Measurements from ENCODE around the gene PRDM10.

DNA sequence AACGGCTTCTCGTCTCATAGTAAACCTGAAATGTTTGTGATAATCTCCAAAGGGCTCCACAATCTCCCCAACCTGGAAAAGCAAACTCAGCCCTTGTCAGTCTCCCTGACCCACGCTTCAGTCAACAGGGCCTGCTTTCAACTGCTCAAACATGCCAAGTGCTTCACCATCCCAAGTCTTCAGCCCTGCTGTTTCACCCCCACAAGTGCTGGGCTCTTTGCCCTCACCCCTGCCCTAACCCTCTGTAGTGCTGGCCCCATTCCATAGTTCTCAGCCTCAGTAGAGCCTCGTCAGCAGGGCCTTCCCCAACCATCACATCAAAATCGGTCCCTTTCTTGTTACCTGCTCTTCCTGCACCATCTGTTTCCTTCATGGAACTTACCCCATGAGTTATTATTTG is 63.9 kb downstream of the PRDM10 start:
- no peak for TF ChIP-seq JUN (CRISPR knock-in tag; IDR thresholded peaks at IDR 0.05)
- TF ChIP-seq, protein P1, sequence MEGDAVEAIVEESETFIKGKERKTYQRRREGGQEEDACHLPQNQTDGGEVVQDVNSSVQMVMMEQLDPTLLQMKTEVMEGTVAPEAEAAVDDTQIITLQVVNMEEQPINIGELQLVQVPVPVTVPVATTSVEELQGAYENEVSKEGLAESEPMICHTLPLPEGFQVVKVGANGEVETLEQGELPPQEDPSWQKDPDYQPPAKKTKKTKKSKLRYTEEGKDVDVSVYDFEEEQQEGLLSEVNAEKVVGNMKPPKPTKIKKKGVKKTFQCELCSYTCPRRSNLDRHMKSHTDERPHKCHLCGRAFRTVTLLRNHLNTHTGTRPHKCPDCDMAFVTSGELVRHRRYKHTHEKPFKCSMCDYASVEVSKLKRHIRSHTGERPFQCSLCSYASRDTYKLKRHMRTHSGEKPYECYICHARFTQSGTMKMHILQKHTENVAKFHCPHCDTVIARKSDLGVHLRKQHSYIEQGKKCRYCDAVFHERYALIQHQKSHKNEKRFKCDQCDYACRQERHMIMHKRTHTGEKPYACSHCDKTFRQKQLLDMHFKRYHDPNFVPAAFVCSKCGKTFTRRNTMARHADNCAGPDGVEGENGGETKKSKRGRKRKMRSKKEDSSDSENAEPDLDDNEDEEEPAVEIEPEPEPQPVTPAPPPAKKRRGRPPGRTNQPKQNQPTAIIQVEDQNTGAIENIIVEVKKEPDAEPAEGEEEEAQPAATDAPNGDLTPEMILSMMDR (IDR thresholded peaks at IDR 0.05) = no peak
